GM12873 (cell line): ENCODE data around the gene AGAP3.

Experiments used
- CTCF ChIP-seq: IDR thresholded peaks from 2 replicates; pipeline ENCODE4 v1.5.1; 2012; ENCODE audit warnings: low read depth, mild to moderate bottlenecking, moderate library complexity, low read length, control low read depth; ENCODE audit not compliant: insufficient read depth; ENCODE audit errors: missing control alignments

AGAP3 gene

DNA sequence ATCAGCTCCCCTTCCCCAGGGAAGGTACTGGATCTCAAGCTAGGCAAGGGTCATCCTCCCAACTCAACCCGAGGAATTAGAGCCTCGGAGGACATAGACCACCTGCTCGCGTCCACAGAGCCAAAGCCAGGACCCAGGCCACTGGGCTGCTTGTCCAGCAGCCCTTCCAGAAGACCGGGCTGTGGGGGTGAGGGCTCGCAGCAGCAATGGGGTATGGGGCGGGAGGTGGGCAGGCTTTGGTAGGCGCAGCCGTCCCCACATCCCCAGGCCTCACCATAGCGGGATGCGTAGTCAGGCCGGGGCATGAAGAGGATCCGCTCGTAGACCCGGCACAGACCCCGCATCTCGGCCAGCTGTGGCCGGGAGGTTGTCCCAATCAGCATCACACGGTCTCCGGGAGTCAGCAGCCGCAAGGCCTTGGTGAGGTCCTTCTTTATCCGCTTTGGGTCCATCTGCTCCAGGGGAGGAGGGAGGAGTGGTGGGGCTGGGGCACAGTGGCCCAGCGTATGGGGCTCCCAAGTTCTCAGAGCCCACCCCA lies 105.8 kb downstream of the AGAP3 start:
- TF ChIP-seq CTCF: no peak

GRCh38 chr7:151193203-151193978 lies 107.1 kb downstream of the AGAP3 start:
- TF ChIP-seq CTCF: no peak
